ENCODE measurements around the gene LRRC49.
"Not testable (repeated sequence)": the region's sequence is repeated elsewhere in the genome, so short reads cannot be mapped to it uniquely, and the experiment has no call there.

LRRC49 gene

DNA sequence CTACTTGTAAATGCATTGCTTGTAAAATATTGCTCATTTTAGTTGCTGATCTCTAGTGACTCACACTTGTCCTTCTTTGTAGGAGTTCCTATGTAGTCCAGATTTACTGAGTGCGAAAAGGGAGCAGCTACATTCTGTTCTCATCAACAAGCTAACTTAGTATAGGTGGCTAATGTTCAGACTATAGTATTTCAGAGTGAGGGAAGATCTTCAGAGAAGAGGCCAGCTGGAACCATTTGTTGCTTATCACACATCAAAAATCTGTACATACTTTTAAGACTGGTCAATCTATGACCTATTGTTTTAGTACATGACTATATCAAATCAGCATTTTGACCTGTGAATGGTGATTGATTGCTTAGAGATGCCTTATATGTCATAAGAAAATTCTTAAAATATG lies 151.4 kb downstream of the LRRC49 start:
- no peak overlapping the region for H3K4me2 ChIP-seq (ENCODE audit: low read length)
- no peak overlapping the region for H2AFZ ChIP-seq (ENCODE audit: low read depth, low read length)
- H3K79me2 ChIP-seq (ENCODE audit: low read length) = no peaks in the 10 kb centered on the region
- no peak overlapping the region for H3K27ac ChIP-seq (ENCODE audit: low read length)
- H3K9ac ChIP-seq (ENCODE audit: low read length) = no peak overlapping the region
- peaks cover 50% of the 10 kb centered on the region for H3K27me3 ChIP-seq (ENCODE audit: low read depth, low read length)
- TF ChIP-seq, protein P1, sequence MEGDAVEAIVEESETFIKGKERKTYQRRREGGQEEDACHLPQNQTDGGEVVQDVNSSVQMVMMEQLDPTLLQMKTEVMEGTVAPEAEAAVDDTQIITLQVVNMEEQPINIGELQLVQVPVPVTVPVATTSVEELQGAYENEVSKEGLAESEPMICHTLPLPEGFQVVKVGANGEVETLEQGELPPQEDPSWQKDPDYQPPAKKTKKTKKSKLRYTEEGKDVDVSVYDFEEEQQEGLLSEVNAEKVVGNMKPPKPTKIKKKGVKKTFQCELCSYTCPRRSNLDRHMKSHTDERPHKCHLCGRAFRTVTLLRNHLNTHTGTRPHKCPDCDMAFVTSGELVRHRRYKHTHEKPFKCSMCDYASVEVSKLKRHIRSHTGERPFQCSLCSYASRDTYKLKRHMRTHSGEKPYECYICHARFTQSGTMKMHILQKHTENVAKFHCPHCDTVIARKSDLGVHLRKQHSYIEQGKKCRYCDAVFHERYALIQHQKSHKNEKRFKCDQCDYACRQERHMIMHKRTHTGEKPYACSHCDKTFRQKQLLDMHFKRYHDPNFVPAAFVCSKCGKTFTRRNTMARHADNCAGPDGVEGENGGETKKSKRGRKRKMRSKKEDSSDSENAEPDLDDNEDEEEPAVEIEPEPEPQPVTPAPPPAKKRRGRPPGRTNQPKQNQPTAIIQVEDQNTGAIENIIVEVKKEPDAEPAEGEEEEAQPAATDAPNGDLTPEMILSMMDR (IDR thresholded peaks at IDR 0.05; ENCODE audit: low read depth, low read length) = no peak
- no peak for TF ChIP-seq EZH2phosphoT487 (IDR thresholded peaks at IDR 0.05; ENCODE audit: low read depth)
- H3K36me3 ChIP-seq (replicated peaks; ENCODE audit: low read depth, low read length) = no peaks in the 10 kb centered on the region
- H3K9me3 ChIP-seq (ENCODE audit: insufficient read depth, low read length) = no peaks in the 10 kb centered on the region
- H4K20me1 ChIP-seq (ENCODE audit: insufficient read depth, low read length) = no peaks in the 10 kb centered on the region
- H3K4me1 ChIP-seq (ENCODE audit: low read length) = peaks cover 5% of the 10 kb centered on the region
- H3K4me3 ChIP-seq (ENCODE audit: low read length) = no peak overlapping the region

DNA sequence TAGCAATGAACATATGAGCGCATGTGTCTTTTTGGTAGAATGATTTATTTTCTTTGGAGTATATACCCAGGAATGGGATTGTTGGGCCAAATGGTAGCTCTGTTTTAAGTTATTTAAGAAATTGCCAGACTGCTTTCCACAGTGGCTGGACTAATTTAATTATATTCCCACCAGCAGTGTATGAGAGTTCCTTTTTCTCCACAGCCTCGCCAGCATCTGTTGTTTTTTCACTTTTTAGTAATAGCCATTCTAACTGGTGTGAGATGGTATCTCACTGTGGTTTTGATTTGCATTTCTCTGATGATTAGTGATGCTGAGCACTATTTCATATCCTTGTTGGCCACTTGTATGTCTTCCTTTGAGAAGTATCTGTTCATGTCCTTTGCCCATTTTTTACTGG lies 153.5 kb downstream of the LRRC49 start:
- H3K4me2 ChIP-seq (ENCODE audit: low read length); H3K4me3 ChIP-seq (ENCODE audit: low read length); H4K20me1 ChIP-seq (ENCODE audit: insufficient read depth, low read length); H3K4me1 ChIP-seq (ENCODE audit: low read length); H3K79me2 ChIP-seq (ENCODE audit: low read length); H3K36me3 ChIP-seq (replicated peaks; ENCODE audit: low read depth, low read length); H3K9me3 ChIP-seq (ENCODE audit: insufficient read depth, low read length); H2AFZ ChIP-seq (ENCODE audit: low read depth, low read length); H3K9ac ChIP-seq (ENCODE audit: low read length); H3K27ac ChIP-seq (ENCODE audit: low read length): not testable (repeated sequence)
- H3K27me3 ChIP-seq (ENCODE audit: low read depth, low read length) = peaks cover 52% of the 10 kb centered on the region

DNA sequence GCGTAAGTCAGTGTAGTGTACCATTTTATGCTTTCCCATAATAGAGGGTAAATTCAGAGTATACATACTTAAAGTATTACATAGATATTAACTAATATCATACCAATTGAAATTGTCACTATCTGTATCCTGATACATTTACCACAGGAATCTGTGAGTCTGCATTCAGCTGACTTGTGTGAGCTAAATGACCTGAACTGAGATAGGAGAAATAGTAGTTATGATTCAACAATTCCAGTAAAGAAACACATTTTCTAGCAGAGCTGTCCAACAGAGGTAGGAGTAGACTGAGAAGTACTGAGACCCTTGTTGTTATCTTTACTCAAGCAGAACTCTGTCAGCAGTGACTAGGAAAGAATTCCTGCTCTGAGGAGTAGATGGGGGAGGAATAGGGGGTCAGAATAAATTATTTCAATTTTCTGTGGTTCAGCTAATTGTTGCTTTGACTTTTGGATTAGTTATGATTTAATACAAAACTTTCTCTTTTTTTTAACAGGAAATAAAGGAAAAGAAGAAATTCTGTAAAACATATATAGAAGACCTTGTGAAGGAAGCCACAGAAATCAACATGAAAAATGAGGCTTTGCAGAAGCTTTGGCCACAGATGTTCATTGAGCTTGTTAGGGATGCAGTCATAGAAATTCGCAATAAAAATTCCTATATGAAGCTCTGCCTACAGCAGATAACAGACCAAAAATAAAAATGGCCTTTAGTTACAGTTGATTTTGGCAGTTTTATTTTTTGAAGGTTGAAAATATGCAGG lies 156.5 kb downstream of the LRRC49 start:
- no peak overlapping the region for H3K27ac ChIP-seq (ENCODE audit: low read length)
- H3K4me1 ChIP-seq (ENCODE audit: low read length) = peaks cover 5% of the 10 kb centered on the region
- H3K27me3 ChIP-seq (ENCODE audit: low read depth, low read length) = peaks cover 43% of the 10 kb centered on the region
- H3K4me3 ChIP-seq (ENCODE audit: low read length) = no peak overlapping the region
- H4K20me1 ChIP-seq (ENCODE audit: insufficient read depth, low read length) = no peaks in the 10 kb centered on the region
- TF ChIP-seq EZH2phosphoT487 (IDR thresholded peaks at IDR 0.05; ENCODE audit: low read depth) = no peak
- TF ChIP-seq, protein P1 (IDR thresholded peaks at IDR 0.05; ENCODE audit: low read depth, low read length) = no peak
- H3K79me2 ChIP-seq (ENCODE audit: low read length) = no peaks in the 10 kb centered on the region
- H3K36me3 ChIP-seq (replicated peaks; ENCODE audit: low read depth, low read length) = no peaks in the 10 kb centered on the region
- no peaks in the 10 kb centered on the region for H3K9me3 ChIP-seq (ENCODE audit: insufficient read depth, low read length)
- H3K9ac ChIP-seq (ENCODE audit: low read length) = no peak overlapping the region
- no peak overlapping the region for H3K4me2 ChIP-seq (ENCODE audit: low read length)
- H2AFZ ChIP-seq (ENCODE audit: low read depth, low read length) = no peak overlapping the region

DNA sequence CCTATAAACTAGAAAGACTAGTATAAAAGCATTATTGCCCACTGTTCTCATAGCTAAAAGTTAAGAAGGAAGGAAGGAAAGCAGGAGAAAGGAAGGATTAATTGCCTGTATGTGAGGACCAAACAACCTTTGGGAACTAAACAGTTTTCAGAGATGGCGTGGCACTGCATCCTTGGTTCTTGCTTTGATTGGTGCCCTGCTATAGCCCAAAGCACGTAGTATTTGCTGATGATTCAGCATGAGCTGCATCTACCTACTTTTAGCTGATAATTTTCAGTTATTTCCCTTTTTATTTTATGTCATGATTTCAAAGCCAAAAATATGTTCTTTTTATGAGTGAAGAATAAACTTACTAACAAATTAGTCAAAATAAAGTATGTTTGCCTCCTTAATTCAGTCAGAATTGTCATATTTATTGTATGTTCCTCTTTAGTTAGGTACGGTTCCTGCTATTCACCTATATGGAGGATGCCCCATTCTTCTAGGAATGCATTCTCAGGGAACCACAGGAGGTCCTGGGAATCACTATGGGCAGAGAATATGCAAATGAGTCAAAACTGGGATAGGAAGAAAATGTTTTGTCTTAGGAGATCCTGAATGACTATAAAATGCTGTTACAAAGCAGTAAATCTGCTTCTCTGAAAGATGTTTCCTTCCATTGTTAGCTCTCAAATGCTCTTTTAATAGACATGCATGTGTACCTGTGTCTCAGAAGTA lies 157.2 kb downstream of the LRRC49 start:
- no peaks in the 10 kb centered on the region for H3K9me3 ChIP-seq (ENCODE audit: insufficient read depth, low read length)
- no peak overlapping the region for H2AFZ ChIP-seq (ENCODE audit: low read depth, low read length)
- no peaks in the 10 kb centered on the region for H3K36me3 ChIP-seq (replicated peaks; ENCODE audit: low read depth, low read length)
- H3K27me3 ChIP-seq (ENCODE audit: low read depth, low read length) = peaks cover 40% of the 10 kb centered on the region
- H3K4me1 ChIP-seq (ENCODE audit: low read length) = peaks cover 5% of the 10 kb centered on the region
- no peaks in the 10 kb centered on the region for H3K79me2 ChIP-seq (ENCODE audit: low read length)
- H3K4me3 ChIP-seq (ENCODE audit: low read length) = no peak overlapping the region
- no peak overlapping the region for H3K4me2 ChIP-seq (ENCODE audit: low read length)
- H3K27ac ChIP-seq (ENCODE audit: low read length) = no peak overlapping the region
- H4K20me1 ChIP-seq (ENCODE audit: insufficient read depth, low read length) = no peaks in the 10 kb centered on the region
- H3K9ac ChIP-seq (ENCODE audit: low read length) = no peak overlapping the region
- TF ChIP-seq, protein P1 (IDR thresholded peaks at IDR 0.05; ENCODE audit: low read depth, low read length) = no peak
- no peak for TF ChIP-seq EZH2phosphoT487 (IDR thresholded peaks at IDR 0.05; ENCODE audit: low read depth)
